ENCODE data around the gene CDH4.

The CDH4 gene

GRCh38 chr20:61664556-61665320, 412.7 kb downstream of the CDH4 start:
- no peak for DNase-seq (ENCODE audit: low read depth, low spot score)

GRCh38 chr20:61665528-61666470, 413.7 kb downstream of the CDH4 start:
- no peak for DNase-seq (ENCODE audit: low read depth, low spot score)

- no peak for DNase-seq (ENCODE audit: low read depth, low spot score)
These were observed 414.4 kb downstream of the CDH4 start for GRCh38 chr20:61666471-61666832.

- DNase-seq (ENCODE audit: low read depth, low spot score), result no peak
These were observed 415.2 kb downstream of the CDH4 start for GRCh38 chr20:61667056-61667792.

GRCh38 chr20:61668065-61668650, 416.1 kb downstream of the CDH4 start:
- no peak for DNase-seq (ENCODE audit: low read depth, low spot score)

- no peak for DNase-seq (ENCODE audit: low read depth, low spot score)
These were observed 416.9 kb downstream of the CDH4 start for GRCh38 chr20:61668771-61669503.

- no peak for DNase-seq (ENCODE audit: low read depth, low spot score)
These were observed 418.2 kb downstream of the CDH4 start for GRCh38 chr20:61670274-61670673.

- no peak for DNase-seq (ENCODE audit: low read depth, low spot score)
These were observed 419.5 kb downstream of the CDH4 start for GRCh38 chr20:61671559-61671958.

GRCh38 chr20:61673152-61673847, 421.2 kb downstream of the CDH4 start:
- no peak for DNase-seq (ENCODE audit: low read depth, low spot score)

- no peak for DNase-seq (ENCODE audit: low read depth, low spot score)
These were observed 422.1 kb downstream of the CDH4 start for GRCh38 chr20:61674121-61674520.

GRCh38 chr20:61674688-61675087, 422.6 kb downstream of the CDH4 start:
- DNase-seq (ENCODE audit: low read depth, low spot score), result no peak

GRCh38 chr20:61677928-61678327, 425.9 kb downstream of the CDH4 start:
- no peak for DNase-seq (ENCODE audit: low read depth, low spot score)

GRCh38 chr20:61678437-61678836, 426.4 kb downstream of the CDH4 start:
- no peak for DNase-seq (ENCODE audit: low read depth, low spot score)

GRCh38 chr20:61679473-61679872, 427.4 kb downstream of the CDH4 start:
- no peak for DNase-seq (ENCODE audit: low read depth, low spot score)

- DNase-seq (ENCODE audit: low read depth, low spot score), result no peak
These were observed 428.0 kb downstream of the CDH4 start for GRCh38 chr20:61680096-61680495.

- DNase-seq (ENCODE audit: low read depth, low spot score), result no peak
These were observed 430.3 kb downstream of the CDH4 start for GRCh38 chr20:61682114-61682995.

- no peak for DNase-seq (ENCODE audit: low read depth, low spot score)
These were observed 431.1 kb downstream of the CDH4 start for GRCh38 chr20:61682996-61683681.

GRCh38 chr20:61683721-61684120, 431.7 kb downstream of the CDH4 start:
- DNase-seq (ENCODE audit: low read depth, low spot score), result no peak

GRCh38 chr20:61684136-61684535, 432.1 kb downstream of the CDH4 start:
- DNase-seq (ENCODE audit: low read depth, low spot score), result no peak
